H1 (cell line): ENCODE data around the gene ADARB2. TPM values are rescaled to one million over a fixed set of nuclear protein-coding genes. Genes with fewer than 3 reads are reported as not detected.

Source experiments
- ASH2L ChIP-seq: fragments of 200-600, 300-600 bp; sonication (generic); IDR thresholded peaks from one replicate; pipeline ENCODE4 v1.7.1; 2017; ENCODE audit warnings: low read length
- CBX8 ChIP-seq: fragments of 300-800, 300-1000 bp; sonication (generic); IDR thresholded peaks from 2 replicates; pipeline ENCODE4 v1.7.1; 2016; ENCODE audit warnings: low read depth, low read length, borderline replicate concordance
- CHD7 ChIP-seq: fragments of 300-600 bp; sonication (generic); IDR thresholded peaks from 2 replicates; pipeline ENCODE4 v1.7.1; 2012; ENCODE audit warnings: low read length, moderate library complexity, mild to moderate bottlenecking, inconsistent platforms; ENCODE audit not compliant: insufficient replicate concordance
- CREB1 ChIP-seq: IDR thresholded peaks from 2 replicates; pipeline ENCODE4 v1.6.1; 2012; ENCODE audit warnings: inconsistent platforms
- CTBP2 ChIP-seq: IDR thresholded peaks from 2 replicates; pipeline ENCODE4 v1.7.0; 2011; ENCODE audit warnings: borderline replicate concordance, mild to moderate bottlenecking, moderate library complexity, mixed read lengths, low read length; ENCODE audit not compliant: insufficient read depth, insufficient read length
- GABPA ChIP-seq: IDR thresholded peaks from 2 replicates; pipeline ENCODE4 v1.6.1; 2011; ENCODE audit warnings: mild to moderate bottlenecking, low read length, moderate library complexity, borderline replicate concordance; ENCODE audit not compliant: insufficient read depth
- JUND ChIP-seq: IDR thresholded peaks from 2 replicates; pipeline ENCODE4 v1.6.1; 2011; ENCODE audit warnings: mild to moderate bottlenecking, improper control_type of control experiment, low read length
- NANOG ChIP-seq: IDR thresholded peaks from 2 replicates; pipeline ENCODE4 v1.6.1; 2011; ENCODE audit warnings: low read length, low read depth, mild to moderate bottlenecking, inconsistent platforms; ENCODE audit not compliant: insufficient read depth, poor library complexity, severe bottlenecking
- polyA plus RNA-seq, 7 experiments: library from polyadenylated mRNA; depleted of rRNA in 3 of 7; stranded (reverse) in 5 of 7; unstranded in 2 of 7; fragments of >200 nt in 5 of 7; fragments of 200-250 nt in 2 of 7; gene quantifications; 1 replicate in 5 of 7; 2 replicates in 1 of 7; 4 replicates in 1 of 7; pipeline versions ENCODE4 v1.2.1 to v1.2.3, GENCODE V29; 2011 to 2013; ENCODE audit warnings: missing spikeins in 2 of 7, mixed read lengths in 2 of 7
- total RNA-seq: library from RNA; stranded (reverse); fragmentation: NEBNext Ultra II Directional; extraction: Animal tissue kit (Norgen Biotek cat#: 25700); gene quantifications from 2 replicates; pipeline ENCODE4 v1.2.1, GENCODE V29; 2021
- TF ChIP-seq, protein P1 (sequence below): IDR thresholded peaks from 2 replicates; pipeline ENCODE4 v1.6.1; 2011; ENCODE audit warnings: low read length, improper control_type of control experiment

Gene ADARB2
- total and polyA plus RNA-seq, 2 of the 8 experiments (the other 6 are each of a cell fraction or from before 2014, with no cell fraction given) = 2.2 to 2.8 TPM

- TF ChIP-seq CHD7 (no peak), CREB1 (no peak), JUND (no peak), NANOG (no peak), ASH2L (no peak), CBX8 (no peak), CTBP2 (no peak), GABPA (no peak)
- TF ChIP-seq, protein P1, sequence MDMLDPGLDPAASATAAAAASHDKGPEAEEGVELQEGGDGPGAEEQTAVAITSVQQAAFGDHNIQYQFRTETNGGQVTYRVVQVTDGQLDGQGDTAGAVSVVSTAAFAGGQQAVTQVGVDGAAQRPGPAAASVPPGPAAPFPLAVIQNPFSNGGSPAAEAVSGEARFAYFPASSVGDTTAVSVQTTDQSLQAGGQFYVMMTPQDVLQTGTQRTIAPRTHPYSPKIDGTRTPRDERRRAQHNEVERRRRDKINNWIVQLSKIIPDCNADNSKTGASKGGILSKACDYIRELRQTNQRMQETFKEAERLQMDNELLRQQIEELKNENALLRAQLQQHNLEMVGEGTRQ = no peak
These were observed 557.8 kb downstream of the ADARB2 start (continued) for GRCh38 chr10:1179346-1180070.
